Cortex of kidney (tissue), 1 donor: ENCODE results near the gene FCER1A.

Experiments
- DNase-seq: peaks from one replicate; lab custom pipeline; 2025; lab: John Stamatoyannopoulos, UW

FCER1A gene

DNA sequence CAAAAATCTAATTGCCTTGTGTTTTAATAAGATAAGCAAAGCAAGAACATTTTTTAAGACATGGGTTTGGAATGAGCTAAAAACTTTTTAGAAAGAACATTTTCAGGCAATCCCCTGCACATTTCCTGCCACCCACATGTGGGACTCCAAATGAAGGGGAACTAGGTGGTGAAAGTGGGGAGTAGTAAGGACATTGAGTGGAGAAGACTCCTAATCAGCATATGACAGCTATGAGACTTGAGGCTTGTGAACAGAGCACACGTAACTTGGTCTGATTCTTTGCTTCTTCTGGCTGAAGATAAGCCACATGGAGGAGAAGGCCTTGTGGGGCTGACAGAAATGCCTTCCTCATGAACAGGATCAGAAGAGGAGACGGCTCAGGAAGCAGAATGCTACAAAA lies 50.3 kb downstream of the FCER1A start:
- DNase-seq: no peak
